Measurements from ENCODE around the gene ABHD5.

ABHD5 gene

GRCh38 chr3:43727930-43728329 is 37.2 kb downstream of the ABHD5 start:
- no peaks in the 10 kb centered on the region for H3K9me2 ChIP-seq (replicated peaks; ENCODE audit: control insufficient read depth, low read length)
- no peak overlapping the region for H3K4me3 ChIP-seq (ENCODE audit: low read length)
- H3K79me2 ChIP-seq (ENCODE audit: control insufficient read depth, low read length): no peaks in the 10 kb centered on the region
- no peak overlapping the region for H3K27ac ChIP-seq (ENCODE audit: low read depth, low read length)
- no peaks in the 10 kb centered on the region for H4K20me1 ChIP-seq (ENCODE audit: control insufficient read depth, insufficient read depth, low read depth, low read length)
- TF ChIP-seq CTCF (IDR thresholded peaks at IDR 0.05; ENCODE audit: low read depth, low read length, poor library complexity, severe bottlenecking): no peak
- TF ChIP-seq EZH2phosphoT487 (IDR thresholded peaks at IDR 0.05; ENCODE audit: borderline replicate concordance, low read length): no peak
- no peaks in the 10 kb centered on the region for H3F3A ChIP-seq (ENCODE audit: control insufficient read depth, insufficient read depth)
- no peaks in the 10 kb centered on the region for H3K4me1 ChIP-seq (ENCODE audit: control insufficient read depth, low read length)
- H3K27me3 ChIP-seq (ENCODE audit: control insufficient read depth, low read length): no peaks in the 10 kb centered on the region
- H3K36me3 ChIP-seq (ENCODE audit: control insufficient read depth, low read length): no peaks in the 10 kb centered on the region
- H3K4me2 ChIP-seq (ENCODE audit: low read length): no peak overlapping the region
- no peaks in the 10 kb centered on the region for H3K9me3 ChIP-seq (ENCODE audit: control insufficient read depth, insufficient read depth, low read length)

GRCh38 chr3:43728476-43728875 is 37.7 kb downstream of the ABHD5 start:
- TF ChIP-seq EZH2phosphoT487 (IDR thresholded peaks at IDR 0.05; ENCODE audit: borderline replicate concordance, low read length) (no peak), CTCF (IDR thresholded peaks at IDR 0.05; ENCODE audit: low read depth, low read length, poor library complexity, severe bottlenecking) (no peak)
- no peaks in the 10 kb centered on the region for H4K20me1 ChIP-seq (ENCODE audit: control insufficient read depth, insufficient read depth, low read depth, low read length)
- H3K79me2 ChIP-seq (ENCODE audit: control insufficient read depth, low read length): no peaks in the 10 kb centered on the region
- no peaks in the 10 kb centered on the region for H3K27me3 ChIP-seq (ENCODE audit: control insufficient read depth, low read length)
- no peaks in the 10 kb centered on the region for H3K36me3 ChIP-seq (ENCODE audit: control insufficient read depth, low read length)
- H3K4me1 ChIP-seq (ENCODE audit: control insufficient read depth, low read length): no peaks in the 10 kb centered on the region
- H3K9me3 ChIP-seq (ENCODE audit: control insufficient read depth, insufficient read depth, low read length): no peaks in the 10 kb centered on the region
- H3K4me2 ChIP-seq (ENCODE audit: low read length): no peak overlapping the region
- H3K27ac ChIP-seq (ENCODE audit: low read depth, low read length): no peak overlapping the region
- H3K9me2 ChIP-seq (replicated peaks; ENCODE audit: control insufficient read depth, low read length): no peaks in the 10 kb centered on the region
- H3K4me3 ChIP-seq (ENCODE audit: low read length): no peak overlapping the region
- no peaks in the 10 kb centered on the region for H3F3A ChIP-seq (ENCODE audit: control insufficient read depth, insufficient read depth)

GRCh38 chr3:43728947-43729346 is 38.2 kb downstream of the ABHD5 start:
- TF ChIP-seq EZH2phosphoT487 (IDR thresholded peaks at IDR 0.05; ENCODE audit: borderline replicate concordance, low read length): no peak
- no peak for TF ChIP-seq CTCF (IDR thresholded peaks at IDR 0.05; ENCODE audit: low read depth, low read length, poor library complexity, severe bottlenecking)
- Histone ChIP-seq H3F3A (ENCODE audit: control insufficient read depth, insufficient read depth) (no peaks in the 10 kb centered on the region), H3K36me3 (ENCODE audit: control insufficient read depth, low read length) (no peaks in the 10 kb centered on the region), H3K9me3 (ENCODE audit: control insufficient read depth, insufficient read depth, low read length) (no peaks in the 10 kb centered on the region), H3K9me2 (replicated peaks; ENCODE audit: control insufficient read depth, low read length) (no peaks in the 10 kb centered on the region), H4K20me1 (ENCODE audit: control insufficient read depth, insufficient read depth, low read depth, low read length) (no peaks in the 10 kb centered on the region), H3K79me2 (ENCODE audit: control insufficient read depth, low read length) (no peaks in the 10 kb centered on the region), H3K4me2 (ENCODE audit: low read length) (no peak overlapping the region), H3K4me1 (ENCODE audit: control insufficient read depth, low read length) (no peaks in the 10 kb centered on the region), H3K27me3 (ENCODE audit: control insufficient read depth, low read length) (no peaks in the 10 kb centered on the region), H3K4me3 (ENCODE audit: low read length) (no peak overlapping the region), H3K27ac (ENCODE audit: low read depth, low read length) (no peak overlapping the region)
